HCT116 (cell line): ENCODE measurements around the gene ADGRG7. TPM values are rescaled to one million over a fixed set of nuclear protein-coding genes. Genes with fewer than 3 reads are reported as not detected.
"Not testable (repeated sequence)": the region's sequence is repeated elsewhere in the genome, so short reads cannot be mapped to it uniquely, and the experiment has no call there.

ENCODE experiments used
- ATAC-seq: fragments of 200-7000 bp; cut with Tn5 transposase; 2 replicates; pipeline ENCODE4 v1.9.1; 2020; ENCODE audit warnings: mild to moderate bottlenecking, moderate library complexity
- BruUV-seq: library from RNA; stranded (reverse); fragments of 400-500 nt; replicated peaks from 2 replicates; lab custom pipeline; 2021; lab: Mats Ljungman, UMichigan
- CTCF ChIA-PET: fragments of 300-600 bp; sonication (Branson Sonifier 250); formaldehyde crosslinking; loops from one replicate; lab custom pipeline; 2021; ENCODE audit warnings: antibody characterized with exemption; lab: Charles Lee
- POLR2A ChIA-PET: fragments of 300-600, 350-600 bp; sonication (Branson Sonifier 250); formaldehyde crosslinking; loops from one replicate; lab custom pipeline; 2021; ENCODE audit warnings: antibody characterized with exemption; lab: Charles Lee
- RAD21 ChIA-PET, 2 experiments: fragments of 300-600 bp; sonication (Branson Sonifier 250); formaldehyde crosslinking; loops; one replicate each; lab custom pipeline; 2023; ENCODE audit warnings: low total read pairs in 2 of 2; ENCODE audit not compliant: uncharacterized antibody in 2 of 2, unreplicated experiment in 2 of 2, low non-redundant PET in 1 of 2; lab: Charles Lee
- DNase-seq: peaks from one replicate; pipeline ENCODE4 v3.0.0-alpha.2; 2010; ENCODE audit warnings: low read depth, low spot score
- H2AFZ ChIP-seq: fragments of 200-600 bp; shearing (Covaris generic), sonication (generic); 2 replicates; pipeline ENCODE4 v1.6.1; 2017; ENCODE audit warnings: low read depth, mixed run types, mixed read lengths, antibody characterized with exemption, low read length; ENCODE audit not compliant: poor library complexity, severe bottlenecking
- H3K27ac ChIP-seq: 2 replicates; pipeline ENCODE4 v1.5.1; 2012; ENCODE audit warnings: low read depth, low read length
- H3K27me3 ChIP-seq: fragments of 200-600 bp; sonication (generic); 2 replicates; pipeline ENCODE4 v1.6.1; 2016; ENCODE audit warnings: mixed run types, low read length, mixed read lengths; ENCODE audit not compliant: insufficient read depth
- H3K36me3 ChIP-seq, 2 experiments: fragments of 200-500 bp in 1 of 2; fragments of 200-600 bp in 1 of 2; sonication (Bioruptor generic) in 1 of 2; sonication (generic) in 1 of 2; 2 replicates each; pipeline versions ENCODE4 v1.5.1 to v1.6.1; 2014 to 2016; ENCODE audit warnings: low read length in 2 of 2, inconsistent platforms in 1 of 2, mixed read lengths in 1 of 2, mixed run types in 1 of 2; ENCODE audit not compliant: insufficient read depth in 2 of 2, control insufficient read depth in 1 of 2
- H3K4me1 ChIP-seq, 2 experiments: fragments of 200-600 bp in 1 of 2; sonication (generic) in 1 of 2; 2 replicates each; pipeline versions ENCODE4 v1.5.1 to v1.6.1; 2012 to 2017; ENCODE audit warnings: low read length in 2 of 2, inconsistent platforms in 1 of 2, mild to moderate bottlenecking in 1 of 2, mixed read lengths in 1 of 2, mixed run types in 1 of 2, moderate library complexity in 1 of 2; ENCODE audit not compliant: insufficient read depth in 2 of 2, control insufficient read depth in 1 of 2
- H3K4me2 ChIP-seq: fragments of 200-600 bp; sonication (generic); 2 replicates; pipeline ENCODE4 v1.6.1; 2017; ENCODE audit warnings: mixed run types, low read length, mixed read lengths
- H3K4me3 ChIP-seq, 2 experiments: fragments of 200-600 bp in 1 of 2; sonication (generic) in 1 of 2; replicated peaks in 1 of 2; 2 replicates each; pipeline ENCODE4 v1.5.1; 2011 to 2016; ENCODE audit warnings: low read length in 2 of 2, control low read depth in 1 of 2, low read depth in 1 of 2, mild to moderate bottlenecking in 1 of 2, mixed read lengths in 1 of 2, mixed run types in 1 of 2
- H3K79me2 ChIP-seq: fragments of 200-600 bp; sonication (generic); 2 replicates; pipeline ENCODE4 v1.6.1; 2017; ENCODE audit warnings: mild to moderate bottlenecking, mixed run types, low read length, moderate library complexity, mixed read lengths; ENCODE audit not compliant: insufficient read depth
- H3K9ac ChIP-seq: fragments of 200-600 bp; sonication (generic); 2 replicates; pipeline ENCODE4 v1.6.1; 2016; ENCODE audit warnings: low read length, mixed read lengths
- H3K9me2 ChIP-seq: fragments of 200-600 bp; sonication (generic), shearing (Covaris generic); 2 replicates; pipeline ENCODE4 v1.6.1; 2017; ENCODE audit warnings: mixed run types, mild to moderate bottlenecking, moderate library complexity; ENCODE audit not compliant: insufficient read depth
- H3K9me3 ChIP-seq, 2 experiments: fragments of 200-500 bp in 1 of 2; fragments of 200-600 bp in 1 of 2; sonication (Bioruptor generic) in 1 of 2; sonication (generic) in 1 of 2; 2 replicates each; pipeline ENCODE4 v1.6.1; 2014 to 2017; ENCODE audit warnings: low read length in 2 of 2, mixed read lengths in 2 of 2, inconsistent platforms in 1 of 2, low read depth in 1 of 2, mild to moderate bottlenecking in 1 of 2, mixed run types in 1 of 2, moderate library complexity in 1 of 2; ENCODE audit not compliant: control insufficient read depth in 1 of 2, insufficient read depth in 1 of 2
- H4K20me1 ChIP-seq: fragments of 200-600 bp; sonication (generic), shearing (Covaris generic); 2 replicates; pipeline ENCODE4 v1.6.1; 2017; ENCODE audit warnings: mixed run types, mild to moderate bottlenecking, moderate library complexity; ENCODE audit not compliant: insufficient read depth
- ATF3 ChIP-seq: IDR thresholded peaks from 2 replicates; pipeline ENCODE4 v1.6.1; 2012
- CBX3 ChIP-seq: IDR thresholded peaks from 2 replicates; pipeline ENCODE4 v1.6.1; 2012; ENCODE audit warnings: low read depth
- ELF1 ChIP-seq: IDR thresholded peaks from 2 replicates; pipeline ENCODE4 v1.6.1; 2012; ENCODE audit warnings: low read depth, borderline replicate concordance
- JUND ChIP-seq: IDR thresholded peaks from 2 replicates; pipeline ENCODE4 v1.6.1; 2012
- RAD21 ChIP-seq: IDR thresholded peaks from 2 replicates; pipeline ENCODE4 v1.6.1; 2012; ENCODE audit warnings: low read depth, mild to moderate bottlenecking
- SRF ChIP-seq: IDR thresholded peaks from 2 replicates; pipeline ENCODE4 v1.6.1; 2012; ENCODE audit warnings: low read depth
- ZBTB33 ChIP-seq: IDR thresholded peaks from 2 replicates; pipeline ENCODE4 v1.6.1; 2011; ENCODE audit warnings: mild to moderate bottlenecking, low read length, moderate library complexity; ENCODE audit not compliant: insufficient replicate concordance; ENCODE audit errors: extremely low read depth
- ZFX ChIP-seq: fragments of 450-650 bp; IDR thresholded peaks from 2 replicates; pipeline ENCODE4 v1.6.1; 2017
- ZNF274 ChIP-seq: fragments of 200-500 bp; sonication (Bioruptor generic); IDR thresholded peaks from 2 replicates; pipeline ENCODE4 v1.6.1; 2014; ENCODE audit warnings: mild to moderate bottlenecking, low read depth, low read length, inconsistent platforms
- intact Hi-C: fragments of 100-400 bp; cut with micrococcal nuclease; formaldehyde crosslinking; loops from 2 replicates; pipeline ENCODE4 v1.10.0; 2022
- total RNA-seq: library from RNA; stranded (reverse); gene quantifications from one replicate; pipeline ENCODE4 v1.2.1, GENCODE V29; 2021; ENCODE audit not compliant: unreplicated experiment

The ADGRG7 gene
- total RNA-seq, 1 experiment from 2014 or later: not detected

- H3K9ac ChIP-seq, POLR2A ChIA-PET, CTCF ChIA-PET, H3K27ac ChIP-seq, BruUV-seq, H3K36me3 ChIP-seq, H4K20me1 ChIP-seq, intact Hi-C loops, H3K4me1 ChIP-seq, ATAC-seq, H3K27me3 ChIP-seq, H3K79me2 ChIP-seq, H3K9me2 ChIP-seq, H3K9me3 ChIP-seq, H3K4me2 ChIP-seq, H2AFZ ChIP-seq, DNase-seq, RAD21 ChIA-PET, H3K4me3 ChIP-seq: not testable (repeated sequence)
These were observed 57.9 kb downstream of the ADGRG7 start for GRCh38 chr3:100667316-100667715.

- ATAC-seq, H3K27me3 ChIP-seq, H3K4me1 ChIP-seq, CTCF ChIA-PET, H3K27ac ChIP-seq, H3K79me2 ChIP-seq, H3K9ac ChIP-seq, POLR2A ChIA-PET, H3K4me3 ChIP-seq, H2AFZ ChIP-seq, H3K9me2 ChIP-seq, H3K9me3 ChIP-seq, H3K36me3 ChIP-seq, DNase-seq, BruUV-seq, H4K20me1 ChIP-seq, RAD21 ChIA-PET, H3K4me2 ChIP-seq, intact Hi-C loops: not testable (repeated sequence)
These were observed 61.6 kb downstream of the ADGRG7 start for GRCh38 chr3:100670995-100671394.

DNA sequence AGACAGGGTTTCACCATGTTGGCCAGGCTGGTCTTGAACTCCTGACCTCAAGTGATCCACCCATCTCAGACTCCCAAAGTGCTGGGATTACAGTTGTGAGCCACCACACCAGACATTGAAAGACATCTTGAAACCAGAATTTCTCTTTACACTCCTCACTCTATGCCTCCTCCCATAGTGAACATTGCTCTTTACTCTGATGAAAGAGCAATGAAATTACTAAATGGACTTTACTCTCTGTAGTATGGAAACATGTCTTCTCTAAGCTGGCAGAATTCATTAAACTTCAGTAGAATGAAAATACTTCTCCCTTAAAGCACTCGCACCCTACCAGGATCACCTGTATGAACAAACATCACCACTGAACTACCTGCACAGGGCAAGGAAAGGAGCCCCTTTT is 72.1 kb downstream of the ADGRG7 start:
- H3K27ac ChIP-seq: no peak overlapping the region
- no peak for DNase-seq
- no peak for TF ChIP-seq ZNF274
- TF ChIP-seq CBX3: no peak
- TF ChIP-seq ZBTB33: no peak
- TF ChIP-seq SRF: no peak
- TF ChIP-seq JUND: no peak
- TF ChIP-seq ATF3: no peak
- no peak for TF ChIP-seq ZFX
- no peak for TF ChIP-seq ELF1
- no peak for TF ChIP-seq RAD21
- TF ChIP-seq, all 23 proteins: peak for 0
- H4K20me1 ChIP-seq: no peaks in the 10 kb centered on the region
- H3K27me3 ChIP-seq: no peaks in the 10 kb centered on the region
- ChIA-PET RAD21 (no interaction called here), CTCF (no interaction called here), POLR2A (no interaction called here)
- H3K4me1 ChIP-seq: no peaks in the 10 kb centered on the region
- no peaks in the 10 kb centered on the region for H3K9me2 ChIP-seq
- no peak overlapping the region for H3K4me2 ChIP-seq
- no peaks in the 10 kb centered on the region for H3K36me3 ChIP-seq
- H3K79me2 ChIP-seq: no peaks in the 10 kb centered on the region
- no peak overlapping the region for H2AFZ ChIP-seq
- no peak for ATAC-seq
- intact Hi-C loops: no loop called here
- no peak overlapping the region for H3K4me3 ChIP-seq
- BruUV-seq: no TSS peak
- no peak overlapping the region for H3K9ac ChIP-seq
- H3K9me3 ChIP-seq: no peaks in the 10 kb centered on the region
